SJCRH30 (cell line): ENCODE results near the gene GMEB2. TPM values are rescaled to one million over a fixed set of nuclear protein-coding genes. Genes with fewer than 3 reads are reported as not detected.
A peak's percentile ranks its signal among the peaks of the same experiment; 100 is the strongest.
"Not testable (repeated sequence)": the region's sequence is repeated elsewhere in the genome, so short reads cannot be mapped to it uniquely, and the experiment has no call there.

ENCODE experiments used
- DNase-seq, 2 experiments: peaks; one replicate each; pipeline ENCODE4 v3.0.0-alpha.2; 2015 to 2020
- H3K27ac ChIP-seq: fragments of 250-450 bp; sonication (Bioruptor Pico); 2 replicates; pipeline ENCODE4 v1.5.1; 2020; ENCODE audit warnings: mild to moderate bottlenecking, moderate library complexity
- H3K27me3 ChIP-seq: fragments of 250-450 bp; sonication (Bioruptor Pico); 2 replicates; pipeline ENCODE4 v1.5.1; 2020; ENCODE audit warnings: mild to moderate bottlenecking, moderate library complexity
- H3K36me3 ChIP-seq: fragments of 250-450 bp; sonication (Bioruptor Pico); 2 replicates; pipeline ENCODE4 v1.5.1; 2020; ENCODE audit warnings: mild to moderate bottlenecking, moderate library complexity
- H3K4me1 ChIP-seq: fragments of 250-450 bp; sonication (Bioruptor Pico); 2 replicates; pipeline ENCODE4 v1.5.1; 2020; ENCODE audit warnings: mild to moderate bottlenecking, moderate library complexity
- H3K4me3 ChIP-seq: fragments of 250-450 bp; sonication (Bioruptor Pico); 2 replicates; pipeline ENCODE4 v1.5.1; 2020; ENCODE audit warnings: mild to moderate bottlenecking, moderate library complexity
- H3K9me3 ChIP-seq: fragments of 250-450 bp; sonication (Bioruptor Pico); replicated peaks from 2 replicates; pipeline ENCODE4 v1.5.1; 2020; ENCODE audit warnings: mild to moderate bottlenecking, moderate library complexity
- total RNA-seq: library from RNA; depleted of rRNA; stranded (reverse); fragments of >200 nt; shearing (Covaris generic); gene quantifications from 2 replicates; pipeline ENCODE4 v1.2.3, GENCODE V29; 2014

The GMEB2 gene
- total RNA-seq, 1 experiment from 2014 or later, result 19.5 TPM

GRCh38 chr20:63661959-63662812 is 35.3 kb upstream of the GMEB2 start:
- Histone ChIP-seq H3K4me3 (no peak overlapping the region), H3K27ac (no peak overlapping the region), H3K27me3 (no peaks in the 10 kb centered on the region), H3K36me3 (peaks cover 40% of the 10 kb centered on the region), H3K4me1 (peaks cover 2% of the 10 kb centered on the region; the same call in 1 of the 2 replicates), H3K9me3 (no peaks in the 10 kb centered on the region)
- no peak for DNase-seq

DNA sequence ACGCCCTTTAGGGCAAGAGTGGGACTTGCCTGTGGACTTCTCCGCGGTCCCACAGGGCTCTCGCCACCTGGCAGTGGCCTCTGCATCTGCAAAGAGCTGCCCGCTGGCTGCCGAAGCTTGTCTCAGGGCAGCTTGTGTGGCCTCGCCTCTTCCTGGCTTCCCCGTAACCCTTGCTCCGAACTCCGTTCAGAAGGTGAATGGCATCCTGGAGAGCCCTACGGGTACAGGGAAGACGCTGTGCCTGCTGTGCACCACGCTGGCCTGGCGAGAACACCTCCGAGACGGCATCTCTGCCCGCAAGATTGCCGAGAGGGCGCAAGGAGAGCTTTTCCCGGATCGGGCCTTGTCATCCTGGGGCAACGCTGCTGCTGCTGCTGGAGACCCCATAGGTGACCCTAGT is 34.2 kb upstream of the GMEB2 start:
- no peak for DNase-seq
- Histone ChIP-seq H3K36me3 (peaks cover 32% of the 10 kb centered on the region), H3K4me3 (no peak overlapping the region)

GRCh38 chr20:63660622-63661021 is 33.7 kb upstream of the GMEB2 start:
- no peak for DNase-seq
- H3K27ac ChIP-seq, result no peak overlapping the region
- no peaks in the 10 kb centered on the region for H3K27me3 ChIP-seq
- H3K9me3 ChIP-seq, result no peaks in the 10 kb centered on the region
- no peak overlapping the region for H3K4me3 ChIP-seq
- peaks cover 6% of the 10 kb centered on the region; the same call in 1 of the 2 replicates for H3K4me1 ChIP-seq
- peaks cover 28% of the 10 kb centered on the region for H3K36me3 ChIP-seq

More for the DNA sequence above, 34.2 kb upstream of the GMEB2 start:
- Histone ChIP-seq H3K9me3 (no peaks in the 10 kb centered on the region), H3K27ac (no peak overlapping the region), H3K27me3 (no peaks in the 10 kb centered on the region), H3K4me1 (peaks cover 6% of the 10 kb centered on the region; the same call in 1 of the 2 replicates)

DNA sequence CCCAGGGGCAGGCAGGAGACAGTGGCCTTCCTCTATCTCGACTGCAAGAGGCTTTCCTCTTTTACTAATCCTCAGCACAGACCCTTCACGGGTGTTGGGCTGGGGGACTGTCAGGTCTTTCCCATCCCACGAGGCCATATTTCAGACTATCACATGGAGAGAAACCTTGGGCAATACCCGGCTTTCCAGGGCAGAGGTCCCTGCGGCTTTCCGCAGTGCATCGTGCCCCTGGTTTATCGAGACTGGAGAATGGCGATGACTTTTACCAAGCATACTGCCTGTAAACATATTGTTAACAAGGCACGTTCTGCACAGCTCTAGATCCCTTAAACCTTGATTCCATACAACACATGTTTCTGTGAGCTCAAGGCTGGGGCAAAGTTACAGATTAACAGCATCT is 33.3 kb upstream of the GMEB2 start:
- not testable (repeated sequence) for H3K9me3 ChIP-seq, DNase-seq, H3K4me3 ChIP-seq, H3K27ac ChIP-seq, H3K27me3 ChIP-seq, H3K4me1 ChIP-seq
- peaks cover 28% of the 10 kb centered on the region for H3K36me3 ChIP-seq

GRCh38 chr20:63659370-63659769 is 32.5 kb upstream of the GMEB2 start:
- DNase-seq, result no peak
- Histone ChIP-seq H3K4me1 (peaks cover 6% of the 10 kb centered on the region; the same call in 1 of the 2 replicates), H3K36me3 (peaks cover 28% of the 10 kb centered on the region), H3K27ac (no peak overlapping the region), H3K27me3 (no peaks in the 10 kb centered on the region), H3K9me3 (no peaks in the 10 kb centered on the region), H3K4me3 (peak overlapping the region; percentile 91)

DNA sequence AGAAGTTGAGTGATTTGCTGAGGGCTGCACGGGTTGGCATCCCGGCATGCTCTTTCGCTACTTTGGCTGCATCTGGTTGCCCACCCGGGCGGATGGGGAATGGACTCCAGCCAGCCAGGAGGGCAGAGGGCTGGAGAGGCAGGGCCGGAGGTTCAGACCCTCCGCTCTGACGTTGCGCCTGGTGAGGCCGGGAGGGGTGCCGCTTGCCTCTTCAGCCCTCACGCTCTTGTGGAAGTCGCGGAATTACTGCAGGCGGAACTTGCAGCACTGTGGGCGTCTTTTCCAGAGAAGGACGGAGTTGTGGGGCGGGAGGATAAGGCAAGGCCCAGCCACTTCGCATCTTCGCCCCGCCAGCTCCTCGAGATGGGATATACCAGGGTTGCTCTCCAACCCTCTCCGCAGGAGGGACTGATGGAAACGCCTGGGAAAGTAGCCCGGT is 31.9 kb upstream of the GMEB2 start:
- peak overlapping the region; percentile 90 for H3K27ac ChIP-seq
- H3K4me3 ChIP-seq, result peak overlapping the region; percentile 91
- no peaks in the 10 kb centered on the region for H3K9me3 ChIP-seq
- no peak for DNase-seq
- H3K36me3 ChIP-seq, result peaks cover 26% of the 10 kb centered on the region
- H3K27me3 ChIP-seq, result no peaks in the 10 kb centered on the region
- peaks cover 6% of the 10 kb centered on the region; the same call in 1 of the 2 replicates for H3K4me1 ChIP-seq

DNA sequence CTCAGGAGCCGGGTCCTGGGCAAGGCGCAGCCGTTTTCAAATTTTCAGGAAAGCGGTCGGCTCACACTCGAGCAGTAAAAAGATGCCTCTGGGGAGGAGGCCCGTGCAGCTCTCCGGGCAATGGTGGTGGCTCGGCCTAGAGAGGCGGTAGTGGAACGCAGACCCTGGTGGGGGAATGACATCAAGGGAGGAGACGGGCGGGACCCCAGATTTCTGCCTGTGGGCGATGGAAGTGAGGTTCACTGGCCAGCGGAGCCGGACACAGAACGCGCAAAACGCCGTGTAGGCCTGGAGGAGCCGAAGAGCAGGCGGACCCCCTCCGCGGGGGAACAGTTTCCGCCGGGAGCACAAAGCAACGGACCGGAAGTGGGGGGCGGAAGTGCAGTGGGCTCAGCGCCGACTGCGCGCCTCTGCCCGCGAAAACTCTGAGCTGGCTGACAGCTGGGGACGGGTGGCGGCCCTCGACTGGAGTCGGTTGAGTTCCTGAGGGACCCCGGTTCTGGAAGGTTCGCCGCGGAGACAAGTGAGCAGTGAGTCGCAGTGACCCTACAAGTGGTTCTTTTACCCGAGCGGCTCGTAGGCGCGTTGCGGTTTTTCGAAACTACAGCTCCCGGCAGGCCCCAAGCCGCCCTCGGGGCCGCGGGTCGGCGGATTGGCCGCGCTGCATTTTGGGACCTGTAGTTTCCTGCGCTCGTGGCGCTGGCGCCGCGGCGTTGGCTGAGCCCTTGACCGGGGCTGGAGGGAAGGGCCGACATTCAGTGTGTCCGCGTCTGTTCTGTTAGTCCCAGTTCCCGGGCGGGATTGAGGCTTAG is 31.2 kb upstream of the GMEB2 start, which contains the start of gene RTEL1:
Gene RTEL1, plus strand, starts transcription at position 376 of the 812 bp plus-strand sequence. CDS start 1,091 bp downstream, outside the sequence.
- peak; percentile 98 to 99 for DNase-seq
- peak within 1 kb of the TSS; percentile 90 for H3K27ac ChIP-seq
- H3K4me3 ChIP-seq, result peak within 1 kb of the TSS; percentile 91
- no peaks in the 10 kb centered on the region for H3K27me3 ChIP-seq
- no peaks in the 10 kb centered on the region for H3K9me3 ChIP-seq
- H3K4me1 ChIP-seq, result peaks cover 6% of the 10 kb centered on the region; the same call in 1 of the 2 replicates
- peaks cover 20% of the 10 kb centered on the region for H3K36me3 ChIP-seq

DNA sequence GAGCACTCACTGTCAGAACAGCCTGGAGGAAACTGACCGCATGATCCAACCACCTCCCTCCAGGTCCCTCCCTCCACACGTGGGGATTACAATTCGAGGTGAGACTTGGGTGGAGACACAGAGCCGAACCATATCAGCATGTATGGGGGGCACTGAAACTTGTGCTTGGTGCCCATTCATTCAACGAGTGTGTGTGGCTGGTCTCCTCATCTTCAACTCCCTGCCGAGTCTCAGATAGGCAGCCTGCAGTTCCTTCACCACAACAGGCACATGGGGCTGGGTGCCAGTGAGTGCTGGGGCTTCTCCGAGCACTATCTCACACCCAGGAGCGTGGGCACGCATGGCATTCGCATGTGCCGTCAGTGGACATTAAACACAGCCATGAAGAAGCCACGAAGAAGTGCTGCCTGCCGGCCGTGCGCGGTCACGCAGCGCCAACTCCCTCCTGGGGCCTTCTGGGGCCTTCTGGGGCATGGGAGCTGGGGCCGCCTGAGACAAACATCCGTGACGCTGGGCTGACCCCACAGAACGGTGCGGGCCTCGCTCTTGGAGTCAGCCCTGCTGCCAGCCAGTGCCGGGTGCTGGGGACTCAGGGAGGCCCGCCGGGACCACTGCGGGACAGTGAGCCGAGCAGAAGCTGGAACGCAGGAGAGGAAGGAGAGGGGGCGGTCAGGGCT is 30.5 kb upstream of the GMEB2 start:
- DNase-seq, result peak; percentile 80 to 81
- Histone ChIP-seq H3K36me3 (peaks cover 13% of the 10 kb centered on the region), H3K27me3 (no peaks in the 10 kb centered on the region), H3K27ac (peak overlapping the region; percentile 90), H3K9me3 (no peaks in the 10 kb centered on the region), H3K4me3 (peak overlapping the region; percentile 91), H3K4me1 (peaks cover 6% of the 10 kb centered on the region; the same call in 1 of the 2 replicates)

GRCh38 chr20:63656451-63656850 is 29.6 kb upstream of the GMEB2 start:
- no peak overlapping the region for H3K27ac ChIP-seq
- peaks cover 6% of the 10 kb centered on the region; the same call in 1 of the 2 replicates for H3K4me1 ChIP-seq
- no peak overlapping the region for H3K4me3 ChIP-seq
- H3K27me3 ChIP-seq, result no peaks in the 10 kb centered on the region
- H3K36me3 ChIP-seq, result peaks cover 6% of the 10 kb centered on the region; the same call in 1 of the 2 replicates
- no peaks in the 10 kb centered on the region for H3K9me3 ChIP-seq
- no peak for DNase-seq

DNA sequence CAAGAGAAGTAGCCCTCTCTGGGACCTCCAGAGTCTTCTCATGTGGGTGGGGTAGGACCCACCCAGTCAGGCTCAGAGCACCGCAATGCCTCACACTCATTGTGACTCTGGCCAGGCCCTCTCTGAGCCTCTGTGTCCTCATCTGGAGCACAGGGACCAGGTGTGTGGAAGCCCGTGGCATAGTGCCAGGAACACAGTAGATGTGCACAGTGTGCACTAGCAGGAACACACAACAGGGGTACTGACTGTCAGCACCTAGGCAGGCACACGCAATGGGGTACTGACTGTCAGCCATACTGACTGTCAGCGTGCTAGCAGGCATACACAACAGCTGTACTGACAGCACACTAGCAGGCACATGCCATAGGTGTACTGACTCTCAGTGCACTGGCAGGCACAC is 28.3 kb upstream of the GMEB2 start:
- no peak overlapping the region for H3K27ac ChIP-seq
- H3K4me3 ChIP-seq, result no peak overlapping the region
- H3K9me3 ChIP-seq, result no peaks in the 10 kb centered on the region
- no peaks in the 10 kb centered on the region for H3K27me3 ChIP-seq
- no peak for DNase-seq
- H3K36me3 ChIP-seq, result no peaks in the 10 kb centered on the region
- peaks cover 6% of the 10 kb centered on the region; the same call in 1 of the 2 replicates for H3K4me1 ChIP-seq

DNA sequence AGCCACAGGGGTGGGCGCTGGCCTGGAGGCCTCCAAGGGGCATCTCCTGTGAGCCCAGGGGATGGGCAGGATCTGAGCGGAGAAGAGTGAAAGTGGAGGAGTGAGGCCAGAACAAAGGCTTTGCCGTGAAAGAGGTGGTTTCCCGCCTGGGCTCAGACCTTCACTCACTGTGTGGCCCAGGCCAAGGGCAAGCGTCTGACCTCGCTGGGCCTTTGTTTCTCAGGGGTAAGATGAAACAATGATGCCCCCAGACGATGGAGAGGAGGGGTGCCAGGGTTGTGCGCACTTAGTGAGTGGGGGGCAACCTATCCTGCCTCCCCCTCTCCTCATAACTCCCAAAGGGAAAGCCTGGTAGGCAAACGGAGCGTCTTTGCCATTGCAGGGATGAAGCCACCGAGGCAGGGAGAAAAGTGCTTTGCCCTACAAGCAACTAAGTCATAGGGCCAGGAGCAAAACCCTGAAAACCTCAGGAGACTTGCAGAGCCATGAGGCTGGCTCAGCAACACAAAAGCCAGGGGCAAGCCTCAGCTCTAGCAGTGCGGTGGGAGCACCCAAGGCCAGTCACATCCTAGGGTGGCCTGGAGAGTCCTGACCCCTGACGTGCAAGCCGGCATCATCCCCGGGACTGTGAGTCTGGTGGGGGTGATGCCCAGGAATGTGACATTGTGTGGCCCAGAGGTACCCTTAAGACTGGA is 27.2 kb upstream of the GMEB2 start:
- Histone ChIP-seq H3K4me3 (peak overlapping the region; percentile 52), H3K27me3 (no peaks in the 10 kb centered on the region), H3K36me3 (no peaks in the 10 kb centered on the region), H3K4me1 (peaks cover 6% of the 10 kb centered on the region; the same call in 1 of the 2 replicates), H3K9me3 (no peaks in the 10 kb centered on the region), H3K27ac (peak overlapping the region; percentile 10; the same call in 1 of the 2 replicates)
- DNase-seq, result no peak

GRCh38 chr20:63653041-63653973 is 26.4 kb upstream of the GMEB2 start, which contains the start of gene STMN3:
STMN3 (minus strand) TSS chr20:63653424; CDS start chr20:63653345, 79 bp downstream.
- Histone ChIP-seq H3K27me3 (no peaks in the 10 kb centered on the region), H3K27ac (peak within 1 kb of the TSS; percentile 10; the same call in 1 of the 2 replicates)
- DNase-seq, result peak; percentile 97 to 98

More at GRCh38 chr20:63653041-63653973, 26.4 kb upstream of the GMEB2 start, which contains the start of gene STMN3:
- no peaks in the 10 kb centered on the region for H3K9me3 ChIP-seq
- H3K36me3 ChIP-seq, result no peaks in the 10 kb centered on the region
- peak within 1 kb of the TSS; percentile 55 for H3K4me3 ChIP-seq
- H3K4me1 ChIP-seq, result peaks cover 6% of the 10 kb centered on the region; the same call in 1 of the 2 replicates
